ENCODE measurements around the gene RBBP8NL. TPM values are rescaled to one million over a fixed set of nuclear protein-coding genes. Genes with fewer than 3 reads are reported as not detected.

Gene RBBP8NL
- polyA plus RNA-seq, 2 of the 4 experiments (the other 2 are of a cell fraction) = not detected

DNA sequence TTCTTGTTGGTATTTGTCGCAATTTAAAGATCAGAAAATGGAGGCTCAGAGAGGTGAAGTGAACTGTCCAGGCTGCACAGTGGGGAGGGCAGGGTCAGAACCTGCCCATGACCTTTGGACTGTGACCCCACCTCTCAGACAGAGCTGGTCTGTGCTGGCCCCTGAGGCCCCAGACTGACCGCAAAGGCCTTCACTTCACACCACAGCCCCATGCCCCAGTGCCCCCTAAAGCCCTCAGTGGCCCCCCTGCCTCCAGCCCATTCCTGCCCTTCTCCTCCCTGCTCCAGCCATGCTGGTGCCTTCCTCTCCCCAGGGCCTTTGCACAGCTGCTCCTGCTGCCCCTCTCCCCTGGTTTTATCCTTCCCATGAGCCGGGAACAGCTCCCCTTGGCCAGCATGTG is 9.4 kb upstream of the RBBP8NL start:
- 46% methylated on average over 3 of the region's 3 CpGs for WGBS (ENCODE audit: missing lambda C conversion rate)
- ATAC-seq = no peak
- DNase-seq (ENCODE audit: low read depth in 1 of 2, low spot score in 1 of 2) = no peak
- ChIA-PET POLR2A (no interaction called here), CTCF (interaction anchor here (1.1 to 1.2 kb wide), 2 partner anchors 13 to 355 kb away, joined by 3 to 4 read pairs; no protein-coding TSS in a partner anchor)
- H3K4me1 ChIP-seq = no peaks in the 10 kb centered on the region
- no peak overlapping the region for H3K4me3 ChIP-seq
- no peak overlapping the region for H3K4me2 ChIP-seq
- no peak overlapping the region for H3K27ac ChIP-seq
- TF ChIP-seq, protein P1, sequence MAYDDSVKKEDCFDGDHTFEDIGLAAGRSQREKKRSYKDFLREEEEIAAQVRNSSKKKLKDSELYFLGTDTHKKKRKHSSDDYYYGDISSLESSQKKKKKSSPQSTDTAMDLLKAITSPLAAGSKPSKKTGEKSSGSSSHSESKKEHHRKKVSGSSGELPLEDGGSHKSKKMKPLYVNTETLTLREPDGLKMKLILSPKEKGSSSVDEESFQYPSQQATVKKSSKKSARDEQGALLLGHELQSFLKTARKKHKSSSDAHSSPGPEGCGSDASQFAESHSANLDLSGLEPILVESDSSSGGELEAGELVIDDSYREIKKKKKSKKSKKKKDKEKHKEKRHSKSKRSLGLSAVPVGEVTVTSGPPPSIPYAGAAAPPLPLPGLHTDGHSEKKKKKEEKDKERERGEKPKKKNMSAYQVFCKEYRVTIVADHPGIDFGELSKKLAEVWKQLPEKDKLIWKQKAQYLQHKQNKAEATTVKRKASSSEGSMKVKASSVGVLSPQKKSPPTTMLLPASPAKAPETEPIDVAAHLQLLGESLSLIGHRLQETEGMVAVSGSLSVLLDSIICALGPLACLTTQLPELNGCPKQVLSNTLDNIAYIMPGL (CRISPR knock-in tag; IDR thresholded peaks at IDR 0.05; ENCODE audit: borderline replicate concordance) = no peak
- TF ChIP-seq ZSCAN20 (CRISPR knock-in tag; IDR thresholded peaks at IDR 0.05) (no peak), SREBF2 (IDR thresholded peaks at IDR 0.05) (no peak), POLR2AphosphoS2 (conservative IDR thresholded peaks at IDR 0.05; ENCODE audit: low read length) (no peak), E2F6 (IDR thresholded peaks at IDR 0.05; ENCODE audit: borderline replicate concordance, low read depth) (no peak), HEYL (CRISPR knock-in tag; IDR thresholded peaks at IDR 0.05) (no peak), FOXS1 (CRISPR knock-in tag; IDR thresholded peaks at IDR 0.05) (no peak)
- TF ChIP-seq, protein P2, sequence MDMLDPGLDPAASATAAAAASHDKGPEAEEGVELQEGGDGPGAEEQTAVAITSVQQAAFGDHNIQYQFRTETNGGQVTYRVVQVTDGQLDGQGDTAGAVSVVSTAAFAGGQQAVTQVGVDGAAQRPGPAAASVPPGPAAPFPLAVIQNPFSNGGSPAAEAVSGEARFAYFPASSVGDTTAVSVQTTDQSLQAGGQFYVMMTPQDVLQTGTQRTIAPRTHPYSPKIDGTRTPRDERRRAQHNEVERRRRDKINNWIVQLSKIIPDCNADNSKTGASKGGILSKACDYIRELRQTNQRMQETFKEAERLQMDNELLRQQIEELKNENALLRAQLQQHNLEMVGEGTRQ (IDR thresholded peaks at IDR 0.05) = no peak
- TF ChIP-seq, protein P3, sequence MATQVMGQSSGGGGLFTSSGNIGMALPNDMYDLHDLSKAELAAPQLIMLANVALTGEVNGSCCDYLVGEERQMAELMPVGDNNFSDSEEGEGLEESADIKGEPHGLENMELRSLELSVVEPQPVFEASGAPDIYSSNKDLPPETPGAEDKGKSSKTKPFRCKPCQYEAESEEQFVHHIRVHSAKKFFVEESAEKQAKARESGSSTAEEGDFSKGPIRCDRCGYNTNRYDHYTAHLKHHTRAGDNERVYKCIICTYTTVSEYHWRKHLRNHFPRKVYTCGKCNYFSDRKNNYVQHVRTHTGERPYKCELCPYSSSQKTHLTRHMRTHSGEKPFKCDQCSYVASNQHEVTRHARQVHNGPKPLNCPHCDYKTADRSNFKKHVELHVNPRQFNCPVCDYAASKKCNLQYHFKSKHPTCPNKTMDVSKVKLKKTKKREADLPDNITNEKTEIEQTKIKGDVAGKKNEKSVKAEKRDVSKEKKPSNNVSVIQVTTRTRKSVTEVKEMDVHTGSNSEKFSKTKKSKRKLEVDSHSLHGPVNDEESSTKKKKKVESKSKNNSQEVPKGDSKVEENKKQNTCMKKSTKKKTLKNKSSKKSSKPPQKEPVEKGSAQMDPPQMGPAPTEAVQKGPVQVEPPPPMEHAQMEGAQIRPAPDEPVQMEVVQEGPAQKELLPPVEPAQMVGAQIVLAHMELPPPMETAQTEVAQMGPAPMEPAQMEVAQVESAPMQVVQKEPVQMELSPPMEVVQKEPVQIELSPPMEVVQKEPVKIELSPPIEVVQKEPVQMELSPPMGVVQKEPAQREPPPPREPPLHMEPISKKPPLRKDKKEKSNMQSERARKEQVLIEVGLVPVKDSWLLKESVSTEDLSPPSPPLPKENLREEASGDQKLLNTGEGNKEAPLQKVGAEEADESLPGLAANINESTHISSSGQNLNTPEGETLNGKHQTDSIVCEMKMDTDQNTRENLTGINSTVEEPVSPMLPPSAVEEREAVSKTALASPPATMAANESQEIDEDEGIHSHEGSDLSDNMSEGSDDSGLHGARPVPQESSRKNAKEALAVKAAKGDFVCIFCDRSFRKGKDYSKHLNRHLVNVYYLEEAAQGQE (IDR thresholded peaks at IDR 0.05) = no peak
- FAIRE-seq = no peak
- peaks cover 8% of the 10 kb centered on the region; the same call in 1 of the 3 replicates for H3K9me3 ChIP-seq

DNA sequence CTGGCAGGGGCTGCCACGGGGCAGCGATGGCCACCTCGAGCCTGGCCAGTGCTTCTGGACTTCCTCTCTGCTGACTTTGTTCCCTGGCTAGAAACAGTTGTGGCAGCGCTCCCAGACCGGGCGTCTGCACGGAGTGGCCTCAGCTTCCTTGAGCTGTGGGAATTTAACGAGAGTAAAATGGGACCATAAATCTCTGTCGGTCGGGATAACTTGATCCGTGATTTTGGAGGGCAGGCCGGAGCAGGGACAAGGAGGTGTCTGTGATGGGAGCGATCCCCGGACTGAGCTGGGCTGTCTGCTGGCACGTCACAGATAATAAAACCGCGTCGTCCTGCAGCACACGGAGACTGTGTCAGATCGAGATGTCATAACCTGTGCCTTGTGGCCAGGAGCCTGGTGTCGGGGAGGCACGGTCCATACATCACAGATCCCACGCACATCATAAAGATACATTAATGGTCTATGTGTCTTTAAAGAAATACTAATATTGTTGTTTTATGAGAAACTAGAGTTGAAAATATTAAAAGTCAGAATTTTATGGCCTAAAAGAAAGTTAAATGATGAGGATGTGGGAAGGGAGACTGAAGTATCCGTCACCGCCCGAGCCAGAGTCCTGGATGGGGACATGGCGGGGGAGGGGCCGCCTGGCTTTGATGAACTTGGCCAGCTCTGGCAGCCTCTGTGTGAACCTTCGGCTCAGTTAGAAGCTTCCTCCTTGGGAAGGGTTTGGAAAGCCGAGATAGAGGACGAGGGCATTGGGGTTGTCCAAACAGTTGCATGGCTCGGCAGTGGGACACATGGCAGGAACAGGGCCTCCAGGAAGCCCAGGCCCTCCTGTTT is 6.5 kb upstream of the RBBP8NL start:
- Histone ChIP-seq H3K27ac (no peak overlapping the region), H3K4me2 (no peak overlapping the region), H3K9me3 (peaks cover 8% of the 10 kb centered on the region; the same call in 1 of the 3 replicates), H3K4me1 (no peaks in the 10 kb centered on the region), H3K4me3 (no peak overlapping the region)
- 70% methylated on average over 29 of the region's 32 CpGs for WGBS (ENCODE audit: missing lambda C conversion rate)
- DNase-seq (ENCODE audit: low read depth in 1 of 2, low spot score in 1 of 2) (no peak), FAIRE-seq (no peak), ATAC-seq (no peak)
- CTCF ChIA-PET = interaction anchor here (0.6 to 1.9 kb wide), 4 partner anchors 23 to 183 kb away, joined by 3 to 5 read pairs (median 4); no protein-coding TSS in a partner anchor
- TF ChIP-seq CBX2 (IDR thresholded peaks at IDR 0.05; ENCODE audit: borderline replicate concordance, low read depth) (no peak), TP53 (CRISPR knock-in tag; IDR thresholded peaks at IDR 0.05) (no peak)
- POLR2A ChIA-PET = no interaction called here

DNA sequence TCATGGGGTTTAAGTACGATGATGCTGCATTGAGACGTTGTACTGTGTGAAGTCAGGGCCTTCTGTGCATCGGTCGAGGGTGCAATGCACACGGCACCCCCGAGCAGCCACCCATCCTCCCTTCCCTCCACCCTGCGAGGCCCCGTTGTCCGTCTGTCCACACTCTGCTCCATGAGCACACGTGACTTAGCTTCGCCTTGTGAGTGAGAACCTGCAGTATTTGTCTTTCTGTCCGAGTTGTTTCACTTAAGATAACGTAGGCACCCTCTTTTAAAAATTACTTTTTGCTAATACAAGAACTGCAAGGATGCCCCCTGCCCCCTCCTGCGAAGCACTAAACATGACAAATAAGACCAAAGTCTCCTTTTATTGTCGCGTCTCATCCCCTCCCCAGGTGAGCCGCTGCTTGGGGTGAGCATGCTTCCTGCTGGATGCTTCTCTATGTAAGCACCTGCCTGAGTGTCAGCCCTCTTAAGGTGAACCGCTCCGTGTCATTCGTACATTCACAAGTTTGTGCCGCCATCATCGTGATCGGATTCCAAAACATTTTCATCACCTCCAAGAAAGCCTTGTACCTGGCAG is 3.6 kb upstream of the RBBP8NL start:
- Histone ChIP-seq H3K4me3 (no peak overlapping the region), H3K9me3 (no peaks in the 10 kb centered on the region; the same call in 2 of the 3 replicates), H3K27ac (no peak overlapping the region), H3K4me1 (no peaks in the 10 kb centered on the region), H3K4me2 (no peak overlapping the region)
- ChIA-PET CTCF (interaction anchor here (1.3 to 3.0 kb wide), 2 partner anchors 19 to 20 kb away, joined by 4 to 14 read pairs; no protein-coding TSS in a partner anchor), POLR2A (no interaction called here)
- DNase-seq (ENCODE audit: low read depth in 1 of 2, low spot score in 1 of 2) (no peak), FAIRE-seq (no peak), ATAC-seq (no peak)
- 61% methylated on average over 23 of the region's 23 CpGs for WGBS (ENCODE audit: missing lambda C conversion rate)
- TF ChIP-seq TP53 (CRISPR knock-in tag; IDR thresholded peaks at IDR 0.05) (no peak), JUNB (IDR thresholded peaks at IDR 0.05) (no peak), NFE2L2 (conservative IDR thresholded peaks at IDR 0.05; ENCODE audit: low read length) (no peak), NPAS2 (CRISPR knock-in tag; IDR thresholded peaks at IDR 0.05; ENCODE audit: borderline replicate concordance) (no peak), ZFP36 (IDR thresholded peaks at IDR 0.05; ENCODE audit: borderline replicate concordance, partially characterized antibody) (no peak), GATA3 (IDR thresholded peaks at IDR 0.05; ENCODE audit: borderline replicate concordance) (no peak), EHF (CRISPR knock-in tag; IDR thresholded peaks at IDR 0.05) (no peak), KDM1A (IDR thresholded peaks at IDR 0.05; ENCODE audit: low read depth) (no peak), ESRRA (IDR thresholded peaks at IDR 0.05; ENCODE audit: borderline replicate concordance, low read length) (no peak), EP300 (IDR thresholded peaks at IDR 0.05) (no peak), FOSB (CRISPR knock-in tag; IDR thresholded peaks at IDR 0.05) (no peak), E2F6 (IDR thresholded peaks at IDR 0.05; ENCODE audit: borderline replicate concordance, low read depth) (no peak), SMC3 (IDR thresholded peaks at IDR 0.05) (no peak)
- TF ChIP-seq, protein P4, sequence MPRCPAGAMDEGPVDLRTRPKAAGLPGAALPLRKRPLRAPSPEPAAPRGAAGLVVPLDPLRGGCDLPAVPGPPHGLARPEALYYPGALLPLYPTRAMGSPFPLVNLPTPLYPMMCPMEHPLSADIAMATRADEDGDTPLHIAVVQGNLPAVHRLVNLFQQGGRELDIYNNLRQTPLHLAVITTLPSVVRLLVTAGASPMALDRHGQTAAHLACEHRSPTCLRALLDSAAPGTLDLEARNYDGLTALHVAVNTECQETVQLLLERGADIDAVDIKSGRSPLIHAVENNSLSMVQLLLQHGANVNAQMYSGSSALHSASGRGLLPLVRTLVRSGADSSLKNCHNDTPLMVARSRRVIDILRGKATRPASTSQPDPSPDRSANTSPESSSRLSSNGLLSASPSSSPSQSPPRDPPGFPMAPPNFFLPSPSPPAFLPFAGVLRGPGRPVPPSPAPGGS (IDR thresholded peaks at IDR 0.05) = no peak
